HEK293 (cell line): Measurements from ENCODE around the gene HIRIP3.

ENCODE experiments used
- IKZF3 ChIP-seq: fragments of 450-650 bp; IDR thresholded peaks from 2 replicates; pipeline ENCODE4 v1.5.0; 2018; ENCODE audit warnings: missing biosample characterization, mild to moderate bottlenecking, missing genetic modification characterization, moderate library complexity
- KLF10 ChIP-seq: fragments of 450-650 bp; IDR thresholded peaks from 2 replicates; pipeline ENCODE4 v1.5.1; 2018; ENCODE audit warnings: missing biosample characterization, mild to moderate bottlenecking, missing genetic modification characterization
- KLF7 ChIP-seq: fragments of 450-650 bp; formaldehyde crosslinking; IDR thresholded peaks from 2 replicates; pipeline ENCODE4 v1.5.1; 2016; ENCODE audit warnings: missing biosample characterization, missing genetic modification characterization, borderline replicate concordance
- SCRT2 ChIP-seq: fragments of 450-650 bp; formaldehyde crosslinking; IDR thresholded peaks from 2 replicates; pipeline ENCODE4 v1.5.1; 2016; ENCODE audit warnings: missing biosample characterization, missing genetic modification characterization
- ZNF114 ChIP-seq: fragments of 450-650 bp; formaldehyde crosslinking; IDR thresholded peaks from 2 replicates; pipeline ENCODE4 v1.5.0; 2017; ENCODE audit warnings: missing biosample characterization, missing genetic modification characterization
- ZNF169 ChIP-seq: fragments of 450-650 bp; formaldehyde crosslinking; IDR thresholded peaks from 2 replicates; pipeline ENCODE4 v1.5.1; 2016; ENCODE audit warnings: missing biosample characterization, missing genetic modification characterization
- ZNF214 ChIP-seq: fragments of 450-650 bp; formaldehyde crosslinking; IDR thresholded peaks from 2 replicates; pipeline ENCODE4 v1.5.1; 2017; ENCODE audit warnings: missing biosample characterization, mild to moderate bottlenecking, missing genetic modification characterization, borderline replicate concordance
- ZNF24 ChIP-seq: fragments of 450-650 bp; formaldehyde crosslinking; IDR thresholded peaks from 2 replicates; pipeline ENCODE4 v1.5.1; 2016; ENCODE audit warnings: missing biosample characterization, missing genetic modification characterization
- ZNF302 ChIP-seq: fragments of 450-650 bp; formaldehyde crosslinking; IDR thresholded peaks from 2 replicates; pipeline ENCODE4 v1.5.1; 2016; ENCODE audit warnings: missing biosample characterization, missing genetic modification characterization, low read depth
- ZNF558 ChIP-seq: fragments of 450-650 bp; formaldehyde crosslinking; IDR thresholded peaks from 2 replicates; pipeline ENCODE4 v1.5.1; 2016; ENCODE audit warnings: missing biosample characterization, missing genetic modification characterization
- ZNF660 ChIP-seq: fragments of 450-650 bp; IDR thresholded peaks from 2 replicates; pipeline ENCODE4 v1.5.1; 2018; ENCODE audit warnings: missing biosample characterization, mild to moderate bottlenecking, missing genetic modification characterization
- ZNF785 ChIP-seq: fragments of 450-650 bp; formaldehyde crosslinking; IDR thresholded peaks from 2 replicates; pipeline ENCODE4 v1.5.1; 2016; ENCODE audit warnings: missing biosample characterization, missing genetic modification characterization
- ZNF792 ChIP-seq: fragments of 450-650 bp; formaldehyde crosslinking; IDR thresholded peaks from 2 replicates; pipeline ENCODE4 v1.5.1; 2016; ENCODE audit warnings: missing biosample characterization, missing genetic modification characterization
- ZSCAN23 ChIP-seq: fragments of 450-650 bp; formaldehyde crosslinking; IDR thresholded peaks from 2 replicates; pipeline ENCODE4 v1.5.1; 2016; ENCODE audit warnings: missing biosample characterization, missing genetic modification characterization
- TF ChIP-seq, protein P1 (sequence below): fragments of 450-650 bp; formaldehyde crosslinking; IDR thresholded peaks from 2 replicates; pipeline ENCODE4 v1.5.1; 2016; ENCODE audit warnings: missing biosample characterization, missing genetic modification characterization
- TF ChIP-seq, protein P2 (sequence below): fragments of 450-650 bp; formaldehyde crosslinking; IDR thresholded peaks from 2 replicates; pipeline ENCODE4 v1.5.1; 2016; ENCODE audit warnings: missing biosample characterization, missing genetic modification characterization
- TF ChIP-seq, protein P3 (sequence below): fragments of 450-650 bp; formaldehyde crosslinking; conservative IDR thresholded peaks from 2 replicates; pipeline ENCODE4 v1.5.1; 2016; ENCODE audit warnings: low read depth, missing biosample characterization, missing genetic modification characterization
- TF ChIP-seq, protein P4 (sequence below): fragments of 450-650 bp; formaldehyde crosslinking; IDR thresholded peaks from 2 replicates; pipeline ENCODE4 v1.5.1; 2016; ENCODE audit warnings: missing biosample characterization, missing genetic modification characterization
- TF ChIP-seq, protein P5 (sequence below): fragments of 450-650 bp; formaldehyde crosslinking; IDR thresholded peaks from 2 replicates; pipeline ENCODE4 v1.5.1; 2016; ENCODE audit warnings: missing biosample characterization, missing genetic modification characterization
- TF ChIP-seq, protein P6 (sequence below): fragments of 450-650 bp; formaldehyde crosslinking; IDR thresholded peaks from 2 replicates; pipeline ENCODE4; 2016; ENCODE audit warnings: missing biosample characterization, missing genetic modification characterization
- TF ChIP-seq, protein P7 (sequence below): fragments of 450-650 bp; formaldehyde crosslinking; IDR thresholded peaks from 2 replicates; pipeline ENCODE4 v1.5.1; 2017; ENCODE audit warnings: missing biosample characterization, missing genetic modification characterization

The HIRIP3 gene

DNA sequence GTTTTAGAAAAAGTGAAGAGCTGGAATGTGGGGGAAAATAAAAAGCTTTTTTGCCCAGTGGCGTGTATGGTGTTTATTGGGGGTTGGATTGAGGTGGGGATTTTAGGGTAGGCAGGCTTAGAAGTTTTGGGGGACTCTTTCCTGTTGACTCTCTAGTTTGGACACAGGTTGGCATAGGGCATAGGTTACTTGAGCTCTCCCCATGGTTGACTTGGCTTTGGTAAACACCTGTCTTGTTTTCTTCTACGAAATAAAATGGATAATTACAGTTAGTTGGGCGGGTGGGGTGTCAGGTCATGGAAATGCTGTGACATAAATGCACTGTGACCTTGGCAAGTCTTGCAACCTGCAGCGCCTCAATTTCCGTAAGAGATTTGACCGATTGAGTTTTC lies 22.4 kb downstream of the HIRIP3 start (continued):
- TF ChIP-seq, protein P1, sequence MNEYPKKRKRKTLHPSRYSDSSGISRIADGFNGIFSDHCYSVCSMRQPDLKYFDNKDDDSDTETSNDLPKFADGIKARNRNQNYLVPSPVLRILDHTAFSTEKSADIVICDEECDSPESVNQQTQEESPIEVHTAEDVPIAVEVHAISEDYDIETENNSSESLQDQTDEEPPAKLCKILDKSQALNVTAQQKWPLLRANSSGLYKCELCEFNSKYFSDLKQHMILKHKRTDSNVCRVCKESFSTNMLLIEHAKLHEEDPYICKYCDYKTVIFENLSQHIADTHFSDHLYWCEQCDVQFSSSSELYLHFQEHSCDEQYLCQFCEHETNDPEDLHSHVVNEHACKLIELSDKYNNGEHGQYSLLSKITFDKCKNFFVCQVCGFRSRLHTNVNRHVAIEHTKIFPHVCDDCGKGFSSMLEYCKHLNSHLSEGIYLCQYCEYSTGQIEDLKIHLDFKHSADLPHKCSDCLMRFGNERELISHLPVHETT (tag by site-specific recombination): no peak
- TF ChIP-seq, protein P2, sequence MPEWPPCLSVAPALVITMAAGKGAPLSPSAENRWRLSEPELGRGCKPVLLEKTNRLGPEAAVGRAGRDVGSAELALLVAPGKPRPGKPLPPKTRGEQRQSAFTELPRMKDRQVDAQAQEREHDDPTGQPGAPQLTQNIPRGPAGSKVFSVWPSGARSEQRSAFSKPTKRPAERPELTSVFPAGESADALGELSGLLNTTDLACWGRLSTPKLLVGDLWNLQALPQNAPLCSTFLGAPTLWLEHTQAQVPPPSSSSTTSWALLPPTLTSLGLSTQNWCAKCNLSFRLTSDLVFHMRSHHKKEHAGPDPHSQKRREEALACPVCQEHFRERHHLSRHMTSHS (tag by site-specific recombination): no peak
- TF ChIP-seq ZNF558 (tag by site-specific recombination) (no peak), ZNF785 (tag by site-specific recombination) (0 out of 2 replicates have a peak, but pooled peaks have one; percentile 30), ZNF114 (tag by site-specific recombination) (no peak), KLF10 (tag by site-specific recombination) (no peak), ZNF302 (peak; percentile 20; the same call in 1 of the 2 replicates), ZNF792 (0 out of 2 replicates have a peak, but pooled peaks have one; percentile 39), ZNF169 (tag by site-specific recombination) (no peak; the same call in 1 of the 2 replicates), ZNF24 (tag by site-specific recombination) (0 out of 2 replicates have a peak, but pooled peaks have one; percentile 52), ZNF660 (tag by site-specific recombination) (peak; percentile 47; the same call in 1 of the 2 replicates), IKZF3 (tag by site-specific recombination) (no peak), KLF7 (tag by site-specific recombination) (0 out of 2 replicates have a peak, but pooled peaks have one; percentile 58), ZSCAN23 (tag by site-specific recombination) (no peak), ZNF214 (tag by site-specific recombination) (no peak), SCRT2 (no peak)
- TF ChIP-seq, protein P3, sequence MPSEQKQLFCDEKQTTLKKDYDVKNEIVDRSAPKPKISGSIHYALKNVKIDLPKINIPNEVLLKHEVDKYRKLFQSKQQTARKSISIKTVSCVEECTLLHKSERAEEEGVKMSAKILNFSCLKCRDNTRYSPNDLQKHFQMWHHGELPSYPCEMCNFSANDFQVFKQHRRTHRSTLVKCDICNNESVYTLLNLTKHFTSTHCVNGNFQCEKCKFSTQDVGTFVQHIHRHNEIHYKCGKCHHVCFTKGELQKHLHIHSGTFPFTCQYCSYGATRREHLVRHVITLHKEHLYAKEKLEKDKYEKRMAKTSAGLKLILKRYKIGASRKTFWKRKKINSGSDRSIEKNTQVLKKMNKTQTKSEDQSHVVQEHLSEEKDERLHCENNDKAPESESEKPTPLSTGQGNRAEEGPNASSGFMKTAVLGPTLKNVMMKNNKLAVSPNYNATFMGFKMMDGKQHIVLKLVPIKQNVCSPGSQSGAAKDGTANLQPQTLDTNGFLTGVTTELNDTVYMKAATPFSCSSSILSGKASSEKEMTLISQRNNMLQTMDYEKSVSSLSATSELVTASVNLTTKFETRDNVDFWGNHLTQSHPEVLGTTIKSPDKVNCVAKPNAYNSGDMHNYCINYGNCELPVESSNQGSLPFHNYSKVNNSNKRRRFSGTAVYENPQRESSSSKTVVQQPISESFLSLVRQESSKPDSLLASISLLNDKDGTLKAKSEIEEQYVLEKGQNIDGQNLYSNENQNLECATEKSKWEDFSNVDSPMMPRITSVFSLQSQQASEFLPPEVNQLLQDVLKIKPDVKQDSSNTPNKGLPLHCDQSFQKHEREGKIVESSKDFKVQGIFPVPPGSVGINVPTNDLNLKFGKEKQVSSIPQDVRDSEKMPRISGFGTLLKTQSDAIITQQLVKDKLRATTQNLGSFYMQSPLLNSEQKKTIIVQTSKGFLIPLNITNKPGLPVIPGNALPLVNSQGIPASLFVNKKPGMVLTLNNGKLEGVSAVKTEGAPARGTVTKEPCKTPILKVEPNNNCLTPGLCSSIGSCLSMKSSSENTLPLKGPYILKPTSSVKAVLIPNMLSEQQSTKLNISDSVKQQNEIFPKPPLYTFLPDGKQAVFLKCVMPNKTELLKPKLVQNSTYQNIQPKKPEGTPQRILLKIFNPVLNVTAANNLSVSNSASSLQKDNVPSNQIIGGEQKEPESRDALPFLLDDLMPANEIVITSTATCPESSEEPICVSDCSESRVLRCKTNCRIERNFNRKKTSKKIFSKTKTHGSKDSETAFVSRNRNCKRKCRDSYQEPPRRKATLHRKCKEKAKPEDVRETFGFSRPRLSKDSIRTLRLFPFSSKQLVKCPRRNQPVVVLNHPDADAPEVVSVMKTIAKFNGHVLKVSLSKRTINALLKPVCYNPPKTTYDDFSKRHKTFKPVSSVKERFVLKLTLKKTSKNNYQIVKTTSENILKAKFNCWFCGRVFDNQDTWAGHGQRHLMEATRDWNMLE: peak; percentile 52
- TF ChIP-seq, protein P4, sequence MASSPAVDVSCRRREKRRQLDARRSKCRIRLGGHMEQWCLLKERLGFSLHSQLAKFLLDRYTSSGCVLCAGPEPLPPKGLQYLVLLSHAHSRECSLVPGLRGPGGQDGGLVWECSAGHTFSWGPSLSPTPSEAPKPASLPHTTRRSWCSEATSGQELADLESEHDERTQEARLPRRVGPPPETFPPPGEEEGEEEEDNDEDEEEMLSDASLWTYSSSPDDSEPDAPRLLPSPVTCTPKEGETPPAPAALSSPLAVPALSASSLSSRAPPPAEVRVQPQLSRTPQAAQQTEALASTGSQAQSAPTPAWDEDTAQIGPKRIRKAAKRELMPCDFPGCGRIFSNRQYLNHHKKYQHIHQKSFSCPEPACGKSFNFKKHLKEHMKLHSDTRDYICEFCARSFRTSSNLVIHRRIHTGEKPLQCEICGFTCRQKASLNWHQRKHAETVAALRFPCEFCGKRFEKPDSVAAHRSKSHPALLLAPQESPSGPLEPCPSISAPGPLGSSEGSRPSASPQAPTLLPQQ (tag by site-specific recombination): 0 out of 2 replicates have a peak, but pooled peaks have one; percentile 88
- TF ChIP-seq, protein P5, sequence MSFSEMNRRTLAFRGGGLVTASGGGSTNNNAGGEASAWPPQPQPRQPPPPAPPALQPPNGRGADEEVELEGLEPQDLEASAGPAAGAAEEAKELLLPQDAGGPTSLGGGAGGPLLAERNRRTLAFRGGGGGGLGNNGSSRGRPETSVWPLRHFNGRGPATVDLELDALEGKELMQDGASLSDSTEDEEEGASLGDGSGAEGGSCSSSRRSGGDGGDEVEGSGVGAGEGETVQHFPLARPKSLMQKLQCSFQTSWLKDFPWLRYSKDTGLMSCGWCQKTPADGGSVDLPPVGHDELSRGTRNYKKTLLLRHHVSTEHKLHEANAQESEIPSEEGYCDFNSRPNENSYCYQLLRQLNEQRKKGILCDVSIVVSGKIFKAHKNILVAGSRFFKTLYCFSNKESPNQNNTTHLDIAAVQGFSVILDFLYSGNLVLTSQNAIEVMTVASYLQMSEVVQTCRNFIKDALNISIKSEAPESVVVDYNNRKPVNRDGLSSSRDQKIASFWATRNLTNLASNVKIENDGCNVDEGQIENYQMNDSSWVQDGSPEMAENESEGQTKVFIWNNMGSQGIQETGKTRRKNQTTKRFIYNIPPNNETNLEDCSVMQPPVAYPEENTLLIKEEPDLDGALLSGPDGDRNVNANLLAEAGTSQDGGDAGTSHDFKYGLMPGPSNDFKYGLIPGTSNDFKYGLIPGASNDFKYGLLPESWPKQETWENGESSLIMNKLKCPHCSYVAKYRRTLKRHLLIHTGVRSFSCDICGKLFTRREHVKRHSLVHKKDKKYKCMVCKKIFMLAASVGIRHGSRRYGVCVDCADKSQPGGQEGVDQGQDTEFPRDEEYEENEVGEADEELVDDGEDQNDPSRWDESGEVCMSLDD (tag by site-specific recombination): no peak
- TF ChIP-seq, protein P6, sequence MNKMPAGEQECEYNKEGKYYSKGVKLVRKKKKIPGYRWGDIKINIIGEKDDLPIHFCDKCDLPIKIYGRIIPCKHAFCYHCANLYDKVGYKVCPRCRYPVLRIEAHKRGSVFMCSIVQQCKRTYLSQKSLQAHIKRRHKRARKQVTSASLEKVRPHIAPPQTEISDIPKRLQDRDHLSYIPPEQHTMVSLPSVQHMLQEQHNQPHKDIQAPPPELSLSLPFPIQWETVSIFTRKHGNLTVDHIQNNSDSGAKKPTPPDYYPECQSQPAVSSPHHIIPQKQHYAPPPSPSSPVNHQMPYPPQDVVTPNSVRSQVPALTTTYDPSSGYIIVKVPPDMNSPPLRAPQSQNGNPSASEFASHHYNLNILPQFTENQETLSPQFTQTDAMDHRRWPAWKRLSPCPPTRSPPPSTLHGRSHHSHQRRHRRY: no peak
- TF ChIP-seq, protein P7, sequence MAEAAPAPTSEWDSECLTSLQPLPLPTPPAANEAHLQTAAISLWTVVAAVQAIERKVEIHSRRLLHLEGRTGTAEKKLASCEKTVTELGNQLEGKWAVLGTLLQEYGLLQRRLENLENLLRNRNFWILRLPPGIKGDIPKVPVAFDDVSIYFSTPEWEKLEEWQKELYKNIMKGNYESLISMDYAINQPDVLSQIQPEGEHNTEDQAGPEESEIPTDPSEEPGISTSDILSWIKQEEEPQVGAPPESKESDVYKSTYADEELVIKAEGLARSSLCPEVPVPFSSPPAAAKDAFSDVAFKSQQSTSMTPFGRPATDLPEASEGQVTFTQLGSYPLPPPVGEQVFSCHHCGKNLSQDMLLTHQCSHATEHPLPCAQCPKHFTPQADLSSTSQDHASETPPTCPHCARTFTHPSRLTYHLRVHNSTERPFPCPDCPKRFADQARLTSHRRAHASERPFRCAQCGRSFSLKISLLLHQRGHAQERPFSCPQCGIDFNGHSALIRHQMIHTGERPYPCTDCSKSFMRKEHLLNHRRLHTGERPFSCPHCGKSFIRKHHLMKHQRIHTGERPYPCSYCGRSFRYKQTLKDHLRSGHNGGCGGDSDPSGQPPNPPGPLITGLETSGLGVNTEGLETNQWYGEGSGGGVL (tag by site-specific recombination): no peak
